Panc1 (cell line): Measurements from ENCODE around the gene KCNK10. TPM values are rescaled to one million over a fixed set of nuclear protein-coding genes. Genes with fewer than 3 reads are reported as not detected.

ENCODE experiments used
- ATAC-seq: fragments of 200-7000 bp; cut with Tn5 transposase; 2 replicates; pipeline ENCODE4 v1.9.1; 2020; ENCODE audit warnings: mild to moderate bottlenecking, moderate library complexity
- BruUV-seq: library from RNA; stranded (reverse); fragments of 400-500 nt; replicated peaks from 2 replicates; lab custom pipeline; 2021; lab: Mats Ljungman, UMichigan
- CTCF ChIA-PET: fragments of 300-600 bp; sonication (Branson Sonifier 250); formaldehyde crosslinking; loops from one replicate; lab custom pipeline; 2022; ENCODE audit warnings: antibody characterized with exemption; lab: Charles Lee
- POLR2A ChIA-PET: fragments of 300-600 bp; sonication (Branson Sonifier 250); formaldehyde crosslinking; loops from one replicate; lab custom pipeline; 2022; ENCODE audit warnings: antibody characterized with exemption; lab: Charles Lee
- DNase-seq: peaks from one replicate; pipeline ENCODE4 v3.0.0-alpha.2; 2010; ENCODE audit warnings: low read depth, low spot score
- H3K27ac ChIP-seq: 2 replicates; pipeline ENCODE4 v1.5.1; 2011; ENCODE audit warnings: mild to moderate bottlenecking, low read length, inconsistent platforms
- H3K27me3 ChIP-seq: fragments of 200-500 bp; sonication (Bioruptor generic); 2 replicates; pipeline ENCODE4 v1.6.0; 2014; ENCODE audit warnings: low read length, inconsistent platforms; ENCODE audit not compliant: control insufficient read depth, insufficient read depth
- H3K36me3 ChIP-seq: fragments of 200-500 bp; sonication (Bioruptor generic); 2 replicates; pipeline ENCODE4 v1.5.1; 2014; ENCODE audit warnings: inconsistent platforms, mild to moderate bottlenecking, low read length, moderate library complexity; ENCODE audit not compliant: control insufficient read depth, insufficient read depth
- H3K4me1 ChIP-seq: 2 replicates; pipeline ENCODE4 v1.5.1; 2011; ENCODE audit warnings: inconsistent platforms, mild to moderate bottlenecking, low read length, moderate library complexity; ENCODE audit not compliant: control insufficient read depth, insufficient read depth
- H3K4me3 ChIP-seq, 2 experiments: 2 replicates each; pipeline ENCODE4 v1.5.1; 2011 to 2012; ENCODE audit warnings: low read depth in 2 of 2, low read length in 2 of 2, mild to moderate bottlenecking in 2 of 2, inconsistent platforms in 1 of 2, moderate library complexity in 1 of 2
- H3K9me3 ChIP-seq: fragments of 200-500 bp; sonication (Bioruptor generic); 2 replicates; pipeline ENCODE4 v1.5.1; 2014; ENCODE audit warnings: low read depth, mild to moderate bottlenecking, inconsistent platforms, low read length, moderate library complexity; ENCODE audit not compliant: control insufficient read depth, insufficient read depth
- CTCF ChIP-seq: fragments of 450-650 bp; IDR thresholded peaks from 2 replicates; pipeline ENCODE4 v1.5.1; 2017; ENCODE audit warnings: mild to moderate bottlenecking
- POLR2AphosphoS5 ChIP-seq: IDR thresholded peaks from 2 replicates; pipeline ENCODE4 v1.6.1; 2012; ENCODE audit warnings: mild to moderate bottlenecking, low read depth, low read length, moderate library complexity
- REST ChIP-seq, 2 experiments: IDR thresholded peaks; 2 replicates each; pipeline ENCODE4 v1.6.1; 2011 to 2012; ENCODE audit warnings: low read depth in 2 of 2, control low read depth in 1 of 2, low read length in 1 of 2, mild to moderate bottlenecking in 1 of 2, moderate library complexity in 1 of 2; ENCODE audit not compliant: insufficient read depth in 1 of 2
- SIN3A ChIP-seq: IDR thresholded peaks from 2 replicates; pipeline ENCODE4 v1.6.1; 2012; ENCODE audit warnings: low read depth, mild to moderate bottlenecking, low read length, moderate library complexity, borderline replicate concordance; ENCODE audit not compliant: insufficient read depth
- TCF7L2 ChIP-seq: IDR thresholded peaks from 2 replicates; pipeline ENCODE4 v1.6.1; 2011; ENCODE audit warnings: mild to moderate bottlenecking, low read depth, low read length, inconsistent platforms
- in situ Hi-C: cut with HindIII; loops from 2 replicates; pipeline ENCODE4 v1.10.0; 2016; ENCODE audit warnings: low sequenced_read_pairs, low pct_unique_long_range_greater_than_20kb
- intact Hi-C: fragments of 100-400 bp; cut with micrococcal nuclease; formaldehyde crosslinking; loops from one replicate; pipeline ENCODE4 v1.10.0; 2022; ENCODE audit not compliant: unreplicated experiment
- total RNA-seq: library from RNA; stranded (reverse); gene quantifications from one replicate; pipeline ENCODE4 v1.2.1, GENCODE V29; 2021; ENCODE audit not compliant: unreplicated experiment

The KCNK10 gene
- total RNA-seq, 1 experiment from 2014 or later = 0.28 TPM

GRCh38 chr14:88234442-88234841 is 88.6 kb downstream of the KCNK10 start:
- Histone ChIP-seq H3K36me3 (no peaks in the 10 kb centered on the region), H3K4me3 (no peak overlapping the region), H3K27me3 (no peaks in the 10 kb centered on the region), H3K9me3 (no peaks in the 10 kb centered on the region), H3K4me1 (no peaks in the 10 kb centered on the region), H3K27ac (no peak overlapping the region)
- TF ChIP-seq TCF7L2 (no peak), CTCF (no peak), SIN3A (no peak), REST (IDR thresholded peaks at IDR 0.05; ENCODE audit: insufficient read depth in 1 of 2, low read depth in 2 of 2, low read length in 1 of 2) (no peak)
- CTCF ChIA-PET = no interaction called here
- POLR2A ChIA-PET = no interaction called here
- intact Hi-C loops (no loop called here), in situ Hi-C loops (no loop called here)
- ATAC-seq (no peak), DNase-seq (no peak)
- no TSS peak for BruUV-seq

- no peak overlapping the region for H3K27ac ChIP-seq
- in situ Hi-C loops (no loop called here), intact Hi-C loops (no loop called here)
- POLR2A ChIA-PET = no interaction called here
- TF ChIP-seq SIN3A (no peak), CTCF (peak; percentile 26; the same call in 1 of the 2 replicates)
- CTCF ChIA-PET = no interaction called here
- no peaks in the 10 kb centered on the region for H3K27me3 ChIP-seq
- H3K4me3 ChIP-seq = no peak overlapping the region
- DNase-seq (no peak), ATAC-seq (no peak)
- BruUV-seq = no TSS peak
- no peaks in the 10 kb centered on the region for H3K36me3 ChIP-seq
- no peaks in the 10 kb centered on the region for H3K4me1 ChIP-seq
- no peaks in the 10 kb centered on the region for H3K9me3 ChIP-seq
Measured at GRCh38 chr14:88233915-88234314, 89.2 kb downstream of the KCNK10 start.

GRCh38 chr14:88232771-88233170 is 90.3 kb downstream of the KCNK10 start:
- Histone ChIP-seq H3K36me3 (no peaks in the 10 kb centered on the region), H3K4me3 (no peak overlapping the region), H3K27ac (no peak overlapping the region), H3K4me1 (no peaks in the 10 kb centered on the region), H3K9me3 (no peaks in the 10 kb centered on the region), H3K27me3 (no peaks in the 10 kb centered on the region)
- ATAC-seq = no peak
- no TSS peak for BruUV-seq
- ChIA-PET POLR2A (no interaction called here), CTCF (no interaction called here)
- no peak for DNase-seq
- intact Hi-C loops (no loop called here), in situ Hi-C loops (no loop called here)
- TF ChIP-seq TCF7L2 = no peak
- no peak for TF ChIP-seq POLR2AphosphoS5
- TF ChIP-seq CTCF = no peak
- TF ChIP-seq SIN3A = no peak
- no peak for TF ChIP-seq REST (IDR thresholded peaks at IDR 0.05; ENCODE audit: insufficient read depth in 1 of 2, low read depth in 2 of 2, low read length in 1 of 2)
